B cell (primary cell): Measurements from ENCODE around the gene PPP2R5C. TPM values are rescaled to one million over a fixed set of nuclear protein-coding genes. Genes with fewer than 3 reads are reported as not detected.

Experiments
- ATAC-seq: fragments of 200-7000 bp; cut with Tn5 transposase; one replicate; pipeline ENCODE4 v1.10.0; 2021; ENCODE audit warnings: low read depth, mild to moderate bottlenecking, moderate number of reproducible peaks, moderate library complexity
- CTCF ChIA-PET: fragments of 350-600 bp; sonication (Branson Sonifier 250); formaldehyde crosslinking; loops from one replicate; lab custom pipeline; 2021; ENCODE audit warnings: antibody characterized with exemption, inconsistent platforms; lab: Charles Lee
- POLR2A ChIA-PET: fragments of 350-600 bp; sonication (Branson Sonifier 250); formaldehyde crosslinking; loops from one replicate; lab custom pipeline; 2021; ENCODE audit warnings: antibody characterized with exemption; lab: Charles Lee
- DNase-seq: peaks from one replicate; pipeline ENCODE4 v3.0.0; 2013
- H2AFZ ChIP-seq: 2 replicates; pipeline ENCODE4 v1.6.1; 2012; ENCODE audit warnings: mild to moderate bottlenecking, low read depth, low read length; ENCODE audit not compliant: insufficient read depth, poor library complexity, severe bottlenecking
- H3K27ac ChIP-seq, 2 donors: 1 replicate in 1 of 2; 2 replicates in 1 of 2; pipeline ENCODE4 v1.5.1; 2012 to 2013; ENCODE audit warnings: low read length in 2 of 2, mild to moderate bottlenecking in 2 of 2, moderate library complexity in 1 of 2
- H3K27me3 ChIP-seq, 4 experiments: fragments of 200-600 bp in 1 of 4; sonication (generic) in 1 of 4; replicated peaks in 1 of 4; 1 replicate in 2 of 4; 2 replicates in 2 of 4; pipeline versions ENCODE4 v1.6.1 to v1.7.0; 2013 to 2016; ENCODE audit warnings: low read length in 3 of 4, mild to moderate bottlenecking in 2 of 4, mixed read lengths in 1 of 4, moderate library complexity in 1 of 4; ENCODE audit not compliant: insufficient read depth in 4 of 4, control insufficient read depth in 3 of 4; ENCODE audit errors: control extremely low read depth in 1 of 4
- H3K36me3 ChIP-seq, 2 experiments: replicated peaks in 1 of 2; 1 replicate in 1 of 2; 2 replicates in 1 of 2; pipeline versions ENCODE4 v1.6.1 to v1.7.1; 2013; ENCODE audit warnings: low read length in 1 of 2; ENCODE audit not compliant: insufficient read depth in 2 of 2, control insufficient read depth in 1 of 2; ENCODE audit errors: control extremely low read depth in 1 of 2, extremely low read depth in 1 of 2
- H3K4me1 ChIP-seq, 2 donors: fragments of 200-600 bp in 1 of 2; sonication (generic) in 1 of 2; 1 replicate in 1 of 2; 2 replicates in 1 of 2; pipeline versions ENCODE4 v1.5.1 to v1.6.1; 2013 to 2017; ENCODE audit warnings: low read length in 2 of 2; ENCODE audit not compliant: control insufficient read depth in 2 of 2, insufficient read depth in 2 of 2
- H3K4me2 ChIP-seq: replicated peaks from 2 replicates; pipeline ENCODE3; 2012; ENCODE audit warnings: mild to moderate bottlenecking, low read depth, low read length; ENCODE audit not compliant: poor library complexity, severe bottlenecking
- H3K4me3 ChIP-seq, 5 experiments: fragments of 200-600 bp in 1 of 5; sonication (generic) in 1 of 5; 1 replicate in 3 of 5; 2 replicates in 2 of 5; pipeline versions ENCODE4 v1.5.1 to v1.7.0; 2011 to 2016; ENCODE audit warnings: low read length in 4 of 5, mild to moderate bottlenecking in 4 of 5, low read depth in 2 of 5, control low read depth in 1 of 5, moderate library complexity in 1 of 5; ENCODE audit not compliant: insufficient read depth in 1 of 5; ENCODE audit errors: control extremely low read depth in 1 of 5, extremely low read depth in 1 of 5
- H3K79me2 ChIP-seq: fragments of 200-600 bp; sonication (generic); one replicate; pipeline ENCODE4 v1.6.0; 2016; ENCODE audit warnings: low read length; ENCODE audit not compliant: control insufficient read depth, insufficient read depth
- H3K9ac ChIP-seq: fragments of 200-600 bp; sonication (generic); 2 replicates; pipeline ENCODE4 v1.6.1; 2017; ENCODE audit warnings: mild to moderate bottlenecking, low read length, moderate library complexity
- H3K9me3 ChIP-seq, 3 donors: one replicate each; pipeline versions ENCODE4 v1.6.1 to v1.7.1; 2013; ENCODE audit warnings: low read length in 2 of 3; ENCODE audit not compliant: control insufficient read depth in 2 of 3, insufficient read depth in 1 of 3; ENCODE audit errors: control extremely low read depth in 1 of 3
- H4K20me1 ChIP-seq: 2 replicates; pipeline ENCODE4 v1.6.0; 2012; ENCODE audit warnings: mild to moderate bottlenecking, low read length; ENCODE audit not compliant: insufficient read depth, control insufficient read depth, poor library complexity, severe bottlenecking
- H3K27ac Mint-ChIP-seq: one replicate; pipeline ENCODE4 v1.8.0; 2021; ENCODE audit warnings: mixed read lengths
- H3K27me3 Mint-ChIP-seq: one replicate; pipeline ENCODE4 v1.8.0; 2021; ENCODE audit warnings: mixed read lengths
- H3K4me1 Mint-ChIP-seq: one replicate; pipeline ENCODE4 v1.8.0; 2021; ENCODE audit warnings: mixed read lengths
- H3K4me3 Mint-ChIP-seq: one replicate; pipeline ENCODE4 v1.8.0; 2021; ENCODE audit warnings: mixed read lengths
- H3K9me3 Mint-ChIP-seq: one replicate; pipeline ENCODE4 v1.8.0; 2022; ENCODE audit warnings: mixed read lengths; ENCODE audit not compliant: insufficient read depth
- EZH2 ChIP-seq: IDR thresholded peaks from 2 replicates; pipeline ENCODE4 v1.6.1; 2012; ENCODE audit warnings: borderline replicate concordance, low read depth, mild to moderate bottlenecking, moderate library complexity, low read length; ENCODE audit not compliant: insufficient read depth, poor library complexity, severe bottlenecking
- whole genome bisulfite sequencing: methylation state at CpG from one replicate; pipeline ENCODE4 v1.1.5; 2013; ENCODE audit warnings: missing lambda C conversion rate; ENCODE audit not compliant: insufficient coverage; 5-methylcytosine and 5-hydroxymethylcytosine counted together
- intact Hi-C: fragments of 100-400 bp; cut with micrococcal nuclease; formaldehyde crosslinking; loops from one replicate; pipeline ENCODE4 v1.10.0; 2022
- polyA plus RNA-seq: library from polyadenylated mRNA; depleted of rRNA; stranded (reverse); fragments of >200 nt; gene quantifications from 2 replicates; pipeline ENCODE4 v1.2.3, GENCODE V29; 2012
- total RNA-seq, 2 donors: library from RNA; stranded (reverse); fragments of 120-200 nt in 1 of 2; gene quantifications; 1 replicate in 1 of 2; 2 replicates in 1 of 2; pipeline versions ENCODE4 v1.2.3 to v1.2.4, GENCODE V29; 2013 to 2022
- TF ChIP-seq, protein P1 (sequence below): fragments of 200-600 bp; IDR thresholded peaks from one replicate; pipeline ENCODE4 v1.8.0; 2022; ENCODE audit warnings: antibody characterized with exemption, mild to moderate bottlenecking

Gene PPP2R5C
- total and polyA plus RNA-seq, 2 donors (not counting 1 experiment from before 2014, with no cell fraction given) = 91.7 to 330 TPM

DNA sequence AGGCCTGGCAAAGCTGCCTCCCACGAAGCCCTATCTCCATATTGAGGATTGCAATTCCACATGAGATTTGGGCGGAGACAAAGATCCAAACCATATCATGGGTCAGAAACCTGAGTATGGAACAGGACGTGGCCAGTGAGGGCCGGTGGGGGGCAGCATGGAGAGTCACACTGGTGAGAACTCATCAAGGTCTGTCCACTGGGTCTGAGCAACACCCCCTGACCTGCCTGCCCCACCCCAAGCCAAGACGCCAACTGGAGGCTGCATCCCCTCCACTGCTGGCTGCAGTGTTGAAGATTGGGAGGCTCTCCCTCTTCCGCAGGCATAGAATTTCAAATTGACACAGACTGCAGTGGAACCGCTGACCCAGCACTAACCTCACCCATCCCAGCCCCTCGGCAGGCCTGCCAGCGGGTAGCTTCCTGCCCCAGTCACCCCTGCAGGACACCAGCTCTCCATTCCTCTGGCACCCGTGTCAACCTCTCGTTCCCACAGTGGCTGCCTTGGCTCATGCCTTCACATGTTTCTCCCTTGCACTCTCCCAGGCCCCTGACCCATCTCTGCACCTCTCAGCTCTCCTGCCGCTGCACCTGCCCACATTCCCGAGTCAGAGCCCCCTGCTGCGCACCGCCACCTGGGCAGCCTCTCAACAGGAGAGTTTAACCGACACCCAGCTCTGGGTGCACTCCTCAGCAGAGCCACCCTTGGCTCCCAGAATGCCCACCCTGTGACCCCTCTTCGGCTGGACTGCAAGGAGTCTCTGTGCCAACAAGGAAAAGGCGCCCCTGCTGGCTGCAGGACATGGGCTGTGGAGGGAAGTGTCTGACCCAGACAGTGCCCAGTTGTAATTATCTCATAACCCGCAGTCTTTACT, 45.2 kb upstream of the PPP2R5C start:
- peaks cover 3% of the 10 kb centered on the region for H3K4me1 Mint-ChIP-seq
- 92% methylated on average over 16 of the region's 19 CpGs for WGBS
- Histone ChIP-seq H3K27me3 (peaks cover 0 to 50% (median 12%) of the 10 kb centered on the region in 4 experiments), H3K4me2 (no peak overlapping the region), H3K4me3 (no peak overlapping the region), H3K79me2 (no peaks in the 10 kb centered on the region), H3K9ac (no peak overlapping the region), H3K36me3 (no peaks in the 10 kb centered on the region), H2AFZ (no peak overlapping the region), H3K4me1 (peaks cover 2 to 3% of the 10 kb centered on the region in 2 donors), H3K9me3 (peaks cover 0 to 16% (median 5%) of the 10 kb centered on the region in 3 donors), H3K27ac (no peak overlapping the region), H4K20me1 (no peaks in the 10 kb centered on the region)
- no peak overlapping the region for H3K4me3 Mint-ChIP-seq
- POLR2A ChIA-PET = no interaction called here
- intact Hi-C loops = no loop called here
- H3K9me3 Mint-ChIP-seq = peaks cover 2% of the 10 kb centered on the region
- no peak overlapping the region for H3K27ac Mint-ChIP-seq
- DNase-seq = no peak
- CTCF ChIA-PET = interaction anchor here (0.5 kb wide), 1 partner anchor 19 kb away, joined by 3 read pairs; no protein-coding TSS in a partner anchor
- peaks cover 28% of the 10 kb centered on the region for H3K27me3 Mint-ChIP-seq
- no peak for ATAC-seq
- TF ChIP-seq, protein P1, sequence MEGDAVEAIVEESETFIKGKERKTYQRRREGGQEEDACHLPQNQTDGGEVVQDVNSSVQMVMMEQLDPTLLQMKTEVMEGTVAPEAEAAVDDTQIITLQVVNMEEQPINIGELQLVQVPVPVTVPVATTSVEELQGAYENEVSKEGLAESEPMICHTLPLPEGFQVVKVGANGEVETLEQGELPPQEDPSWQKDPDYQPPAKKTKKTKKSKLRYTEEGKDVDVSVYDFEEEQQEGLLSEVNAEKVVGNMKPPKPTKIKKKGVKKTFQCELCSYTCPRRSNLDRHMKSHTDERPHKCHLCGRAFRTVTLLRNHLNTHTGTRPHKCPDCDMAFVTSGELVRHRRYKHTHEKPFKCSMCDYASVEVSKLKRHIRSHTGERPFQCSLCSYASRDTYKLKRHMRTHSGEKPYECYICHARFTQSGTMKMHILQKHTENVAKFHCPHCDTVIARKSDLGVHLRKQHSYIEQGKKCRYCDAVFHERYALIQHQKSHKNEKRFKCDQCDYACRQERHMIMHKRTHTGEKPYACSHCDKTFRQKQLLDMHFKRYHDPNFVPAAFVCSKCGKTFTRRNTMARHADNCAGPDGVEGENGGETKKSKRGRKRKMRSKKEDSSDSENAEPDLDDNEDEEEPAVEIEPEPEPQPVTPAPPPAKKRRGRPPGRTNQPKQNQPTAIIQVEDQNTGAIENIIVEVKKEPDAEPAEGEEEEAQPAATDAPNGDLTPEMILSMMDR = no peak
- TF ChIP-seq EZH2 = no peak
